ENCODE data around the gene BATF.

The BATF gene

DNA sequence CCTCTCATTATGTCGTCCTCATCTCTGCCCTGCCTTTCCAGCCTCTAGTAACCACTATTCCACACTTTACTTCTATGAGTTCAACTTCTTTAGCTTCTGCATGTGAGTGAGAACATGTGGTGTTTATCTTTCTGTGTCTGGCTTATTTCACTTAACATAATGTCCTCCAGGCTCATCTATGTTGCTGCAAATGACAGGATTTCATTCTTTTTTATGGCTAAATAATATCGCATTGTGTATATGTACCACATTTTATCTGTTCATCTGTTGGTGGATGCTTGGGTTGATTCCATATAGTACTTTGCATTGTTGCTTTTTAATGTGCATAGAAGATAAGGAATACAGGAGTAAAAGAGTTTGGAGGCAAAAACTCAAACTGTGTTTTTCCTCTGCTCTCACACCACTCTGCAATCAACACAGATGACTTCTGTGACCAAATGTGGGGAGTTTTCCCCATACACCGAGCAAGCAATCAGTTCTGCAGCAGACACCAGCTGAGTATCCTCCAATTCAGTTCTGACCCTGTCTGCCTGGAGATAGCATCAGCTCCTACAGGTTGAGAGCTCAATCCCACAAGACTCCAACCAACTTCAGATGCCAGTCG lies 31.6 kb downstream of the BATF start:
- Histone ChIP-seq H4K20me1 (peaks cover 0 to 7% (median 0%) of the 10 kb centered on the region in 11 experiments; a peak in 1 of 22 replicates), H3K9ac (no peak overlapping the region), H3K27me3 (no peaks in the 10 kb centered on the region), H3K9me3 (replicated peaks in 1 of 11) (peaks cover 0 to 19% (median 6%) of the 10 kb centered on the region in 11 experiments; a peak in 9 of 22 replicates), H3K4me3 (no peak overlapping the region), H3K4me1 (peaks cover 0 to 25% (median 0%) of the 10 kb centered on the region in 10 experiments; a peak in 5 of 20 replicates), H3K4me2 (no peak overlapping the region), H3K36me3 (0 out of 22 replicates have a peak, but pooled peaks cover 0 to 7% (median 0%) of the 10 kb centered on the region in 11 experiments), H3K27ac (no peak overlapping the region)
- no peak for TF ChIP-seq Cebpa-rat (IDR thresholded peaks at IDR 0.05)

DNA sequence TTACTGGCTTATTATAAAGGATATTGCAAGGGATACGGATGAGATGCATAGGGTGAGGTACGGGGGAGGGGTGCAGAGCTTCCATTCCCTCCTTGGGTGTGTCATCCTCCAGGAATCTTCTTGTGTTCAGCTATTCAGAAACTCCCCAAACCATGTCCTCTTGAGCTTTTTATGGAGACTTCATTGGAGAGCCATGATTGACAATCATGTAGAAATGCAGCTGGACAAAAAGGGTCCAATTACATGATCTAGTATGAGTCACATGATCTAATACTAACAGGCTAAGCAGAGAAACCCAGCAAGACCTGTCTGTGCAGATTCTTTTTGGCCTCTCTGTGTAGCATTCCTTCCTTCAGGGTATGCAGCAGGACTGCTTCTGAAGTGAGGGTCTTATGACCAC lies 32.2 kb downstream of the BATF start:
- H4K20me1 ChIP-seq: peaks cover 0 to under 1% (median 0%) of the 10 kb centered on the region in 11 experiments; a peak in 1 of 22 replicates
- H3K9me3 ChIP-seq (replicated peaks in 1 of 11): peaks cover 0 to 19% (median 6%) of the 10 kb centered on the region in 11 experiments; a peak in 9 of 22 replicates
- H3K4me1 ChIP-seq: peaks cover 0 to 22% (median 3%) of the 10 kb centered on the region in 10 experiments; a peak in 14 of 20 replicates
- H3K4me2 ChIP-seq: no peak overlapping the region
- H3K27ac ChIP-seq: no peak overlapping the region
- TF ChIP-seq Cebpa-rat (IDR thresholded peaks at IDR 0.05): no peak
- H3K27me3 ChIP-seq: no peaks in the 10 kb centered on the region
- no peak overlapping the region for H3K4me3 ChIP-seq
- no peak overlapping the region for H3K9ac ChIP-seq
- 0 out of 22 replicates have a peak, but pooled peaks cover 0 to 7% (median 0%) of the 10 kb centered on the region in 11 experiments for H3K36me3 ChIP-seq

DNA sequence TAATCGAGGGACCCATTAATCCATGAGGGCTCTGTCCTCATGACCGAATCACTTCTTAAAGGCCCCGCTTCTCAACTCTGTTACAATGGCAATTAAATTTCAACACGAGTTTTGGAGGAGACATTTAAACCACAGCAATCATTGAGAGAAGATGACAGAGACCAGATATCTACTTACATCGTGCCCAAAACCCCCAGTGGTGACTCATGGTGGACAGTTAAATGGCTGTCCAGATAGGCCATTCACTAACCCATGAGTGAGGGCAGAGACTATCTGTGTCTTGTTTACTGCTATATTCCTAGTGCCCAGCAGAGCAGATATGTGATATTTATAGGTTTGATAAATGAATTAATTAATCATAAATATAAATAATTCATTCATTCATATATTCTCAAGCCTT lies 36.2 kb downstream of the BATF start:
- no peak for TF ChIP-seq Cebpa-rat (IDR thresholded peaks at IDR 0.05)
- no peaks in the 10 kb centered on the region for H4K20me1 ChIP-seq
- H3K9ac ChIP-seq: no peak overlapping the region
- H3K36me3 ChIP-seq: 0 out of 22 replicates have a peak, but pooled peaks cover 0 to 7% (median 0%) of the 10 kb centered on the region in 11 experiments
- H3K4me2 ChIP-seq: no peak overlapping the region
- peaks cover 0 to 19% (median 6%) of the 10 kb centered on the region in 11 experiments; a peak in 9 of 22 replicates for H3K9me3 ChIP-seq (replicated peaks in 1 of 11)
- no peaks in the 10 kb centered on the region for H3K27me3 ChIP-seq
- peaks cover 0 to 21% (median 15%) of the 10 kb centered on the region in 10 experiments; a peak in 15 of 20 replicates for H3K4me1 ChIP-seq
- H3K27ac ChIP-seq: no peak overlapping the region
- no peak overlapping the region for H3K4me3 ChIP-seq

DNA sequence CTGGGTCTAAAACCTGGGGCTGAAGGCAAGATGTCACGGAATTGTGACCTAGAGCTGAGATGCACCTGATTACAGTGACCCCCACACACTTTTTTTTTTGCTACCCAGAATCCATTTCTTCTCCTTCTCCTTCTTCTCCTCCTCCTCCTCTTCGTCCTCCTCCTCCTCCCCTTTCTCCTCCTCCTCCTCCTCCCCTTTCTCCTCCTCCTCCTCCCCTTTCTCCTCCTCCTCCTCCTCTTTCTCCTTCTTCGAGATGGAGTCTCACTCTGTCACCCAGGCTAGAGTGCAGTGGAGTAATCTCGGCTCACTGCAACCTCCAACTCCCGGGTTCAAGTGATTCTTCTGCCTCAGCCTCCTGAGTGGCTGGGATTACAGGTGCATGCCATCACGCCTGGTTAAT lies 36.8 kb downstream of the BATF start:
- Histone ChIP-seq H3K4me2 (peak overlapping the region in 6 of 11 experiments; percentile 41 to 74 (median 62); a peak in 7 of 22 replicates), H3K4me1 (peaks cover 0 to 21% (median 15%) of the 10 kb centered on the region in 10 experiments; a peak in 15 of 20 replicates), H3K27me3 (no peaks in the 10 kb centered on the region), H3K4me3 (no peak overlapping the region), H3K9me3 (replicated peaks in 1 of 11) (peaks cover 0 to 19% (median 6%) of the 10 kb centered on the region in 11 experiments; a peak in 9 of 22 replicates), H3K27ac (no peak overlapping the region), H3K9ac (no peak overlapping the region), H4K20me1 (no peaks in the 10 kb centered on the region), H3K36me3 (0 out of 22 replicates have a peak, but pooled peaks cover 0 to 7% (median 0%) of the 10 kb centered on the region in 11 experiments)
- no peak for TF ChIP-seq Cebpa-rat (IDR thresholded peaks at IDR 0.05)

GRCh38 chr14:75559451-75560222 lies 37.4 kb downstream of the BATF start:
- H3K9ac ChIP-seq: peak overlapping the region in 1 of 11 experiments; percentile 17; a peak in 1 of 22 replicates

GRCh38 chr14:75561013-75561432 lies 38.8 kb downstream of the BATF start:
- Histone ChIP-seq H4K20me1 (no peaks in the 10 kb centered on the region), H3K27ac (no peak overlapping the region), H3K4me1 (peaks cover 7 to 32% (median 22%) of the 10 kb centered on the region in 10 experiments; a peak in 19 of 20 replicates), H3K9ac (no peak overlapping the region), H3K36me3 (0 out of 22 replicates have a peak, but pooled peaks cover 0 to 7% (median 0%) of the 10 kb centered on the region in 11 experiments), H3K27me3 (no peaks in the 10 kb centered on the region), H3K4me2 (peak overlapping the region in 2 of 11 experiments; percentile 59 to 69; a peak in 3 of 22 replicates), H3K4me3 (no peak overlapping the region), H3K9me3 (replicated peaks in 1 of 11) (peaks cover 0 to 19% (median 6%) of the 10 kb centered on the region in 11 experiments; a peak in 9 of 22 replicates)
- TF ChIP-seq Cebpa-rat (IDR thresholded peaks at IDR 0.05): no peak

More at GRCh38 chr14:75559451-75560222, 37.4 kb downstream of the BATF start:
- H3K9me3 ChIP-seq (replicated peaks in 1 of 11): peaks cover 0 to 19% (median 6%) of the 10 kb centered on the region in 11 experiments; a peak in 9 of 22 replicates
- H3K36me3 ChIP-seq: 0 out of 22 replicates have a peak, but pooled peaks cover 0 to 7% (median 0%) of the 10 kb centered on the region in 11 experiments
- H3K27ac ChIP-seq: no peak overlapping the region
- no peaks in the 10 kb centered on the region for H4K20me1 ChIP-seq
- H3K27me3 ChIP-seq: no peaks in the 10 kb centered on the region
- peak overlapping the region in 9 of 11 experiments; percentile 22 to 74 (median 51); a peak in 17 of 22 replicates for H3K4me2 ChIP-seq
- H3K4me1 ChIP-seq: peaks cover under 1 to 23% (median 16%) of the 10 kb centered on the region in 10 experiments; a peak in 17 of 20 replicates
- H3K4me3 ChIP-seq: no peak overlapping the region
- peak in 4 of 11 experiments; percentile 9 to 32 (median 24); a peak in 2 of 22 replicates for TF ChIP-seq Cebpa-rat (IDR thresholded peaks at IDR 0.05)

- Histone ChIP-seq H4K20me1 (no peaks in the 10 kb centered on the region), H3K36me3 (0 out of 22 replicates have a peak, but pooled peaks cover 0 to 4% (median 0%) of the 10 kb centered on the region in 11 experiments), H3K4me2 (no peak overlapping the region), H3K4me3 (no peak overlapping the region), H3K4me1 (peaks cover 7 to 35% (median 22%) of the 10 kb centered on the region in 10 experiments; a peak in 19 of 20 replicates), H3K27ac (no peak overlapping the region), H3K27me3 (no peaks in the 10 kb centered on the region), H3K9me3 (replicated peaks in 1 of 11) (peaks cover 0 to 13% (median 3%) of the 10 kb centered on the region in 11 experiments; a peak in 9 of 22 replicates), H3K9ac (no peak overlapping the region)
- no peak for TF ChIP-seq Cebpa-rat (IDR thresholded peaks at IDR 0.05)
These were observed 39.8 kb downstream of the BATF start for GRCh38 chr14:75562089-75562488.

DNA sequence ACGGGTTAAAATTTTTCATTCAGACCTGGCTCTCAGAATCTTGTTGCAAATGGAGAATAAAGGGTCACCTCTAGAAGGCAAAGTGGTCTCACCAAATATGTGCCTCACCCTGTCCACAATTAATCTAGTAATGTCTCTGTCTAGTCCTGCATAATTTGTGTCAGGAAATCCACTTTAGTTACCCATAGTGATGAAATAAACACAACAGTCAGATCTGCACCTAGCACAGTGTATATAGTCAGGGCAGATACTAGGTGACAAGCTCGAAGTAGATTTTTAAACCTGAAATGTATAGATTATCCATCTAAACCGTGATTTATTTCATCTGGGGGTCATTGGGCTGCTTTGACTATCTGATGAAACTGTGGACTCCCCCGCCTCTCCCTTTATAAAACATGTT lies 40.2 kb downstream of the BATF start:
- H3K27ac ChIP-seq: no peak overlapping the region
- peaks cover 7 to 35% (median 22%) of the 10 kb centered on the region in 10 experiments; a peak in 19 of 20 replicates for H3K4me1 ChIP-seq
- no peak overlapping the region for H3K4me2 ChIP-seq
- no peak overlapping the region for H3K4me3 ChIP-seq
- 0 out of 22 replicates have a peak, but pooled peaks cover 0 to under 1% (median 0%) of the 10 kb centered on the region in 11 experiments for H3K36me3 ChIP-seq
- no peak overlapping the region for H3K9ac ChIP-seq
- no peak for TF ChIP-seq Cebpa-rat (IDR thresholded peaks at IDR 0.05)
- H3K9me3 ChIP-seq (replicated peaks in 1 of 11): peaks cover 0 to 9% (median 0%) of the 10 kb centered on the region in 11 experiments; a peak in 7 of 22 replicates
- no peaks in the 10 kb centered on the region for H3K27me3 ChIP-seq
- no peaks in the 10 kb centered on the region for H4K20me1 ChIP-seq

Measured in BLaER1 treated with 17β-estradiol and CSF1 and Interleukin-3, amounts not matched to agents 10 nM and 100 nM (cell line).